ENCODE results near the gene B3GNT3.

B3GNT3 gene

GRCh38 chr19:17836530-17836929, 41.6 kb downstream of the B3GNT3 start:
- no peak for DNase-seq

- no peak for DNase-seq
Observed at GRCh38 chr19:17837972-17838371, 43.0 kb downstream of the B3GNT3 start.

DNA sequence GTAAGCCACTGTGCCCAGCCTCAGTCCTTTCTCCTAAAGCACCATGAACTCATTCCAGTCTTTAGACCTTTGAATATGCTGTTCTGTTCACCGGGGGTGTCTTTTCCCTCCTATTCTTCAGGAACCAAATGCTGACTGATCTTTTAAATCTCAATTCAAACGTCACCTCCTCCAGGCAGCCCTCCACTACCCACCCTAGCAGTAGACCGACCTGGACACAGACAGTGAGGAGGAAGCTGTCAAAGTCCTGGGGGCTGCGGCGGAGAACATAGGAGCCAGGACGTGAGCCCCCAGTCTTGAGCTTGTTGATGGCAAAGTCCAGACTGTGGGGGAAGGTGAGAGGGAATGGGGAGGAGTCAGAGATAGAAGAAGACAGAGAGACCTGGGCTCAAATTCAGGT, 45.1 kb downstream of the B3GNT3 start:
- no peak for DNase-seq

DNA sequence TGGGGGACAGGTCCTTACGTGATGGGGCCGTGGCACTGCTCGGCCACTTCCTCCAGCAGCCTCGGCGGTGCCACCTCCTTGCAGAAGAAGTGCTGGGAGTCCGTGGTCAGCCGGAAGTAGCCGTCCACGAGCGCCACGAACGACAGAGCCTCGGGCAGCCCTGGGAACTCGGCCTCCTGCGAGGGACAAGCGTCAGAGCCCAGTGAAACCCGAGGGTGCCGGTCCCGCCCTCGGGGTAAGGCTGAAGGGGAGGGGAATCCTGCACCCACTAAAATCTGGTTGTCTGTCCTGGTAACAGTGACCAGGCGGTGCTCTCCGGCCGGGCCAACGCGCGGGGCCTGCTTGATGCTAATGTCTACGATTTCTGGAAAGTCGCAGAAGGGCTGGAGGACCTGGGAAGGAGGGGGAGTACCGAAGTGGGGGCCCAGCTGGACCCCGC, 46.5 kb downstream of the B3GNT3 start:
- no peak for DNase-seq

GRCh38 chr19:17841810-17842662, 47.1 kb downstream of the B3GNT3 start:
- DNase-seq = peak; percentile 98

DNA sequence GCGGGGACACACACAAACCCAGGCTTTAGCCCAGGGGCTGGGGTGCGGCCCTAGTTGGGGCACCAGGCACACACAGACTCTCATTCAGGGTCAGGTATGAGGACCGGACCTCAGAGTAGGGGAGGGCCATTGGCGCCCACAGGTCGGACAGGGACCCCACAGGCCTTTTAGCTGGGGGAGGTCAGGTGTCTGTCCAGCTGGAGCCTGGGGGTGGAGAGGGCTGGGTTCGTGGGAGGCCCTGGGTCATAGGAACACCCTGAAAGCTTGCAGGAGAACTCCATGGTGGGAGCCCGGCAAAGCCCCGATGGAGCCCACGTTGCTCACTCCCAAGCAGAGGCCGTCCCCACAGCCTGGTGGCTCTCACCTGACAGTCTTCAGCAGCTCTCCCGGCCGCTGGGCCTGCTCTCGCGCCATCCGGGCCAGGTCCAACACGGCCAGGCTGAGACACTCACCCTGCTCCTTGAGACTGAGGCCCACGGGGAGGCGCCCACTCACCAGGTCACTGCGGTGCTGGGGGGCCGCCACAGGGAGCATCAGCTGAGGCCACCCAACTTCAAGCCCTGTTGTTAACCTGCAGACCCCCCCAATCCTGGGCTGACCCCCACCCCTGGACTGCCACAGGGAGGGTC, 47.8 kb downstream of the B3GNT3 start:
- peak; percentile 47 for DNase-seq

- DNase-seq = peak; percentile 29
Observed at GRCh38 chr19:17843292-17843827, 48.4 kb downstream of the B3GNT3 start.

- DNase-seq = no peak
Observed at GRCh38 chr19:17843908-17844490, 49.1 kb downstream of the B3GNT3 start.

DNA sequence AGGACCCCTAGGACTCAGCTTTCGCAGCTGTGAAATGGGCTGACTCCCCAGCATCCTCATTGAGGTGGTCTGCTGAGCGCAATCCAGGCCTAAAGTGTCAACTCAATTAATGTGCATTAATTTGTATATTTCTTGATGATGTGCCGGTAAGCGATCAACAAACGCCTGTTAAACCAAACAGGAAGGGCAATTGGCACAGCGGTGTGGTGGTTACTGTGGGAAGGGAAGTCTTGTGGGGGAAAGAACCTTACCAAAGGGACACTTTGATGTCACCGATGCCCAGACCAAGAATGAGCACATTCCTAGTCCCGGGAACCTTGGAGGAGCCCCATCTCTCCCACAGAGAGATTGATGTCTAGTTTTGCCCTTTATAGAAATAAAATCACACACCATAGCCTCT, 51.2 kb downstream of the B3GNT3 start:
- no peak for DNase-seq

- DNase-seq = peak; percentile 93
Observed at GRCh38 chr19:17847538-17848366, 52.8 kb downstream of the B3GNT3 start, which contains the start of gene JAK3. JAK3 (minus strand) TSS chr19:17847982; CDS start chr19:17844417, 3,565 bp downstream.

DNA sequence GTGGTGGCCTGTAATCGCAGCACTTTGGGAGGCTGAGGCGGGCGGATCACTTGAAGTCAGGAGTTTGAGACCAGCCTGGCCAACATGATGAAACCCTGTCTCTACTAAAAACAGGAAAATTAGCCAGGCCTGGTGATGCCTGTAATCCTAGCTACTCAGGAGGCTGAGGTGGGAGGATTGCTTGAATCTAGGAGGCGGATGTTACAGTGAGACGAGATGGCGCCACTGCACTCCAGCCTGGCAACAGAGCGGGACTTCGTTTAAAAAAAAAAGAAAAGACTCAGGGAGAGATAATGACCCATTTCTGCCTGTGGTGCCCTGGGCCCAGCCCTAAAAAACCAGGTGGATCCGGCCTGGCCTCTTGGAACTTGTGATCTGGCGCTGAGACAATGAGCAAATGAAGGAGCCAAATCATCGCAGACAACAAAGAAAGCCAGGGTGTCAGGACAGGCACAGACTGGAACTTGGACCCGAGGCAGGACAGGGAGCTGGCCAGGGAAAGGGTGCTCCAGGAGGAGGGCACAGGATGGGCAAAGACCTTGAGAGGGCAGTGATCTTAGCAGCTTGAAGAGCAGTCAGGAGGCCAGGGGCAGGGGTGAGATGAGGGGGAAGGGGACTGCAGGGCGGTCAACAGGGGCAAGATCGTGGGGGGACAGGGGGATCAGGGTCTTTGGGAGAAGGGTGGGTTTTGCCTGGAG, 53.8 kb downstream of the B3GNT3 start:
- no peak for DNase-seq

DNA sequence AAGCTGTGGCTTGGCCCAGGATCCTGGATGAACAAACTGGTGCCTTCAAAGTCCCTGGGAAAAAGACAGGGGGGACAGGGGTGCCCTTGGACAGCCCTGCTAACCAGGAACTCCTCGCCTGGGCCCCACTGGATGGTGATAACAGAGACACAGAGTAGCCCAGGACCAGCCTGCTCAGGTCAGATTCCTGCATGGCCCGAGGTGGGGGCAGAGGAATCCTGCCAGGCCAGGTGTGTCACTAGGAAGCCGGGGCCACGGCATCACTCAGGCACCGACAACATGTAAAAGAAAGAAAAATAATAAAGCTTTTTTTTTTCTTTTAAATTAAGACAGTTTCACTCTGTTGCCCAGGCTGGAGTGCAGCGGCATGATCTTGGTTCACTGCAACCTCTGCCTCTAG, 59.1 kb downstream of the B3GNT3 start:
- peak; percentile 45 for DNase-seq

GRCh38 chr19:17855280-17856152, 60.6 kb downstream of the B3GNT3 start:
- peak; percentile 90 for DNase-seq

- peak; percentile 100 for DNase-seq
Observed at GRCh38 chr19:17859533-17860330, 64.8 kb downstream of the B3GNT3 start, which contains the start of gene RPL18A. RPL18A (plus strand) TSS chr19:17859910; CDS start chr19:17859957, 47 bp downstream.

DNA sequence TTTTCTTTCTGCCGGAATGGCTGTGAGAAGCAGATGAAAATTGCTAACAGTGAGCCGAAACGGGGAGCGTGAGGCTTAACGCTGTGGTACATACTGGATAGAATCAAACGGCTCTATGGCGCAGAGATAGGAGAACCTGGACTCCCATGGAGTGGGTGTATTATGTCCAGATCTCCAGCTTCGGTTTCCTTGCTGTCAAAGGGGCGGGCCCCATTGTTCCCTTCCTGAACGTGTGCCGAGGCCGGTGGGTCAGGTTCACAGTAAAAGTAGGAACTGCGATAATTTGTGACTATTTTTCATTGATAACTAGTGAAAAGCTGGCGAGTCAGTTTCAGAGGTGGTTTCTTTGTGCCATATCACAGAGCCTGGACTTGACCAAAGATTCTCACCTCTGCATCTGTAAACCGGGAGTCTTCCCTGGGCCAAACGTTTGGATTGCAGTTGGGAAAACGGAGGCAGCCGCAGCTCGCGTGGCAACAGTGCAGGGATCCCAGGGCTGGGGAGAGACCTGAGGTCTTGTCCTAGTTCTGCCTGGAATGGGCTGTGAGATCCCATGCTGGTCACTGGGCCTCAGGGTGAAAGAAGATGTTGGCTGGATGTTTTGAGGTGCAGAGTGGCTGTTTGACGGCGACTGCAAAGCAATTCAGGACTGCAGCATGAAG, 65.5 kb downstream of the B3GNT3 start:
- peak; percentile 35 for DNase-seq

DNA sequence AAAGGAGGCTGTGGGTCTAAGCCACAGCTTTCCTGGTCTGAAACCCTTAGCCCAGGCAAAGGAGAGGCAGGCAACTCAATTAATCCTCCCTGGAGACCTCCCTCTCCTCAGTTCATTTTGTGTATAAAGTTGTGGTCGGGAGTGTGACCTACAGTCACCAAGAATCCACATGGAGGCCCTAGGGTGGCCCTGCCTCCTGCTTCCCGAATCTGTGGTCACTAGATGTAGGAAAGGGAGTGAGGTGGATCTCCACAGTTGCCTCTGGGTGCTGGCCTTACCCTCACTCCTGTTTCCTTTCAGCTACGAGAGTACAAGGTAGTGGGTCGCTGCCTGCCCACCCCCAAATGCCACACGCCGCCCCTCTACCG, 66.0 kb downstream of the B3GNT3 start:
- DNase-seq = peak; percentile 25

GRCh38 chr19:17861542-17862402, 66.8 kb downstream of the B3GNT3 start:
- DNase-seq = peak; percentile 38

All from islet precursor cell (in vitro differentiated cells).